Astrocyte of the spinal cord (primary cell): ENCODE measurements around the gene SPON2.

Experiments
- DNase-seq: peaks from one replicate; pipeline ENCODE4 v3.0.0; 2011; ENCODE audit warnings: low read depth, low spot score
- H3K4me3 ChIP-seq: 2 replicates; pipeline ENCODE4 v1.5.1; 2011; ENCODE audit warnings: low read depth, mild to moderate bottlenecking, low read length, moderate library complexity
- CTCF ChIP-seq: IDR thresholded peaks from 2 replicates; pipeline ENCODE4 v1.5.1; 2012; ENCODE audit warnings: low read depth, mild to moderate bottlenecking, low read length, inconsistent platforms
- in situ Hi-C: cut with HindIII; loops from 2 replicates; pipeline ENCODE4 v1.10.0; 2017; ENCODE audit warnings: low sequenced_read_pairs

Gene SPON2

GRCh38 chr4:1171311-1172227 is 814 bp downstream of the SPON2 start:
- peak overlapping the region; percentile 40 for H3K4me3 ChIP-seq
- in situ Hi-C loops: no loop called here
- DNase-seq: no peak
- TF ChIP-seq CTCF: no peak

- in situ Hi-C loops: no loop called here
- DNase-seq: no peak
- no peak overlapping the region for H3K4me3 ChIP-seq
- TF ChIP-seq CTCF: no peak
Measured at GRCh38 chr4:1170976-1171310, 1.4 kb downstream of the SPON2 start.

- no peak overlapping the region for H3K4me3 ChIP-seq
- in situ Hi-C loops: no loop called here
- no peak for DNase-seq
- no peak for TF ChIP-seq CTCF
Measured at GRCh38 chr4:1170156-1170975, 2.0 kb downstream of the SPON2 start.

GRCh38 chr4:1169691-1170096 is 2.7 kb downstream of the SPON2 start:
- no peak for TF ChIP-seq CTCF
- in situ Hi-C loops: no loop called here
- no peak for DNase-seq
- H3K4me3 ChIP-seq: no peak overlapping the region

GRCh38 chr4:1169171-1169671 is 3.2 kb downstream of the SPON2 start:
- no peak for DNase-seq
- H3K4me3 ChIP-seq: no peak overlapping the region
- TF ChIP-seq CTCF: no peak
- in situ Hi-C loops: no loop called here

- no peak for DNase-seq
- in situ Hi-C loops: no loop called here
- TF ChIP-seq CTCF: no peak
- H3K4me3 ChIP-seq: no peak overlapping the region
Measured at GRCh38 chr4:1168191-1169101, 3.9 kb downstream of the SPON2 start.
